Erythroblast (primary cell): Measurements from ENCODE around the gene GPR68.

ENCODE experiments used
- GATA1 ChIP-seq: IDR thresholded peaks from 2 replicates; pipeline ENCODE4 v1.6.1; 2011; ENCODE audit warnings: low read depth, mild to moderate bottlenecking, control low read depth, low read length, moderate library complexity
- POLR2A ChIP-seq: IDR thresholded peaks from 2 replicates; pipeline ENCODE4 v1.6.1; 2011; ENCODE audit warnings: mild to moderate bottlenecking, low read length

- TF ChIP-seq POLR2A (no peak), GATA1 (no peak)
Measured at GRCh38 chr14:91286530-91286937, 42.0 kb upstream of the GPR68 start.
